GM18498 (cell line): ENCODE results near the gene PROX1.

Source experiments
- ATAC-seq: cut with Tn5 transposase; IDR thresholded peaks from one replicate; pipeline ENCODE4 v1.9.1; 2021; ENCODE audit warnings: mild to moderate bottlenecking, moderate library complexity; ENCODE audit not compliant: unreplicated experiment

The PROX1 gene

DNA sequence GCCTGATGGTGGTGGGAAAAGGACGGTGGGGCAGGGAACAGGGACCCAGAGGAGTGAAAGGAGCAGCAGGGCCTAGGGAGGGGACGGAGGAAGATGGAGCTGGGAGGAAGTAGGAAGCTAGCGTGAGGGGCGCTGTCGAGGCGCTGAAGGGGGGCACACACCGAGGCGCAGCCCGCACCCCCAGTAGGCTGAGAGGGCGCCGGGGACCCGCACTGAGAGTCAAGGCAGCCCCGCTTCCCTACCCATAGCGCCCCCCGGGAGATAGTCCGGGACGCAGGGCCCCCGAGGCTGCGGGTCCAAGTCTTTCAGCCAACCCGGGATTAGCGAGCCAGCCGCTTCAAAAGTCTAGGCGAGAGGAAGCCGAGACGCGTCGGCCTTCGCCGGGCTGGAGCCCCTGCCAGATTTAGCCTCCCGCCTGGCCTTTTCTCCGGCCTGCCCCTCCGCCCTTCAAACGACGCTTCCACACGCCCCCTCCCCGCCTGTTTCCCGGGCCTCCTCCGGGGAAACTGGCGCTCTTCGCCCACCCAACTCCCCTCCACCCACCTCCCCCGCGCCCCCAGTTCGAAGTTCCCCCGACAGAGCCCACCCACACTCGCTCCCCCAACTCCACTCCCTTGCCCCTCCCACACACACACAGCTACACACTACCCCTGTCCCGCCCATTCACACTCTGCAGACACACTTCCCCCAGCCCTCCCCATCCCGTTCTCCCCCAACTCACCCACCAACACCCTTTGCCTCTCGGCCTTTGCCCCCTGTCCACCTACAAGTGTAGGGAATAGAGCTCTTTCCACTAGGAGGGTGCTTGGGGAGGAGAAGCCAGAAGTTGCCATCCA, 7.8 kb upstream of the PROX1 start:
- no peak for ATAC-seq

DNA sequence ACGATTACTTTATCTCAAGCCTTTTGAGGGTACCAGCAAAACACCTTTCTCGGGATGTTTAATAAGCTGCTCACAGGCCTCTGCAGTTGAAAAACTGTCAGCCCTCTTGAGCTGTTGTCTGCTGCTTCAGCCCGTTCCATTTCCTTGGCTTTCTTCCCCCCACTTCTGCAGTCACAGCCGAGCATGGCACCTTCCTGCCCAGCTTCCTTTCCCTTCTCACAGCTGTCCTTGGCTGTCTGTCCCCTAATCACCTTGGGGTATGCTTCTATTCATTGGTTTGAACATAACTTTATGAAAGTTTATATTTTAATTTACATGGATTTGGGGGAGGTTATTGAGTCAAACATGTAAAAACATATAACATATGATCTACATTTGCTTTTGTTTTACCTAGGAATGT, 6.9 kb upstream of the PROX1 start:
- no peak for ATAC-seq

DNA sequence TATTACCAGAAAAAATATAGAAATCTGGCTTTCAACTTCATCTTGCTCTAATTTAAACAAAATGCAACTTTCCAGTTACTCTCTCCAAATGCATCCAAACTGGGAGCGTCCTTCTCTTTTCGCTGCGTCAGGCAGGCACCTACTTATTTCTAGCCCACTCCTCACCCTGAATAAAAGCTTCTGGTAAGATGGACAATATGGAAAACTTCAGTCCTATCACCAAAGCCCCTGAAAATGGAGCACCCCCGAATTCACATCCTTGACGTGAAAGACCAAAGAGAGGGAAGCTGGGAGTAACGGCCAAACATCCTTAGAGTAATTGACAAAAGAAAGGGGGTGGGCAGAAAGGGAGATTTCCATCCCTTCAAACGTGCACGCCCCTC, 5.5 kb upstream of the PROX1 start:
- ATAC-seq = no peak

DNA sequence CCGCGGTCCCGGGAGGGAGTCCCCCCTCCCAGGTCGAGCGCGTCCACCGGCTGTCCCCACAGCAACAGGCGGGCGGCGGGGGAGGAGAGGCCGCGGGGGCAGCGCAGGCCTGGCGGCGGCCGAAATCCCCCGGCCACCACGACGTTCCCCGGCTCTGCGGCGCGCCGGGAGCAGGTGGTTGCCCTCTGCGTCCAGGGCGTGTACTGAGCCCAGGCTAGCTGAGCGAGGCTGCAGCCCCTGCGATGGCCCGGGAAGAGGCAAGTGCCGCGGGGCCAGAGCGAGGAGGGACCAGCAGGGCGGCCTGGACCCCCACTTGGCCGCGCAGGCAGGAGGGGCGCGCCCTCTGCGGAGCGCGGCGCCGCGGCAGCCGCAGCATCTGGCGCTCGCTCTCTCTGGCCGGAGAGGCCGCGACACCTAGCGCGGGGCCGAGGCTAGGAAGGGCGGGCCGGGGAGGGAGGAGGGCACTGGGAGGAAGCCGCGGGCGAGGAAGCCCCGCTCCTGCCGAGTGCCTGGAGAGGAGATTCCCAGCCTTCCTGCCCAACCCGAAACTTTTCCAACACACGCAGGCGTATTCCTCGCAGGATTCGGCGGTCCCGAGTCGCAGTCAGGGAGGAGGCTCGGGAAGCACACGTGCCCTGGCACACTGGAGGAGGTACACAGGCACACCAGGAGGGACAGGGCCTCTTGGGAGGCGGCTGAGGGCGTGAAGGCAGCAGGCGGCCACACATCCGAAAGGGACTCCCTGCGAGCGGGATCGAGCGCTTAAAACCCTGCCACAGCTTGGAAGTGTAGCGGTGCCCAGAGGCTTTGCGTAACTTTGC, 4.9 kb upstream of the PROX1 start:
- no peak for ATAC-seq

DNA sequence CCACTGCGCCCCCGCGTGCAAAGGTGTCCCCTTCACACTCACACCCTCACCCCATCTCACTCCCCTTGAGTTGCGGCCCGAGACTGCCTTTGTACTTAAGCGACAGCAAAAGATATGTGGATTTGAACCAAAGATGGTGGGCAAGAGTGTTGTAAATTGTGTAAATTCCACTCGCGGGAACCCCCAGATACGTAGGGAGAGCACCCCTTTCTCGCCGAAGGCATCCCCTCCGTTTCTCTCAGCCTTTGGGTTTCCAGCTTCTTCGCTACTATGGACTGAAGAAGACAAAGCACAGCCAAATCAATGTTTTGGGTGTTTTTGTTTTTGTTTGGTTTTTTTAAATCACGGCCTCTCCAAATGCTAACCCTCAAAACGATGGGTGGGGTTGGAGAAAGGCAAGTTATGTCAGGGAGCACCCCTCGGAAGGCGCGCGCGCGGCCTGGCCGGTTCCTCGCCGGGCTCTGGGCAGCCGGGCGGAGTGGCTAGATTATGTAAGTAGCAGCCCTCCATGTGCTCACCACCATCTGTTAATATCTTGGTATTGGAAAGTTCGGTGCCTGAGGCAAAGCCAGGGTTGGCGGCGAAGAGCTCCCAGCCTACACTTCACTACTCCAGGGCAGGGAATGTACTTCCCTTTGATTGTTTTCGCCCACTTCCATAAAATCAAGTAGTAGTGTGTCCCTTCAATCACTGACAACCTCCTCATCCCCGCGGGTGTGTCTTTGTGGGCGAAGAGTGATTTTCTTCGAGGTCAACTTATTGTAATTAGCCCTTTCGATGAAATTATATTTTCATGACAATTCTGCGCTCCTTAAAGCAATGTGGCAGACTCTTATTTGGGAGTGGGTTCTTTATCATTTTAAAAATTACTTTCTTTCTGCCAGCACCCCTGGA, 4.0 kb upstream of the PROX1 start:
- no peak for ATAC-seq

DNA sequence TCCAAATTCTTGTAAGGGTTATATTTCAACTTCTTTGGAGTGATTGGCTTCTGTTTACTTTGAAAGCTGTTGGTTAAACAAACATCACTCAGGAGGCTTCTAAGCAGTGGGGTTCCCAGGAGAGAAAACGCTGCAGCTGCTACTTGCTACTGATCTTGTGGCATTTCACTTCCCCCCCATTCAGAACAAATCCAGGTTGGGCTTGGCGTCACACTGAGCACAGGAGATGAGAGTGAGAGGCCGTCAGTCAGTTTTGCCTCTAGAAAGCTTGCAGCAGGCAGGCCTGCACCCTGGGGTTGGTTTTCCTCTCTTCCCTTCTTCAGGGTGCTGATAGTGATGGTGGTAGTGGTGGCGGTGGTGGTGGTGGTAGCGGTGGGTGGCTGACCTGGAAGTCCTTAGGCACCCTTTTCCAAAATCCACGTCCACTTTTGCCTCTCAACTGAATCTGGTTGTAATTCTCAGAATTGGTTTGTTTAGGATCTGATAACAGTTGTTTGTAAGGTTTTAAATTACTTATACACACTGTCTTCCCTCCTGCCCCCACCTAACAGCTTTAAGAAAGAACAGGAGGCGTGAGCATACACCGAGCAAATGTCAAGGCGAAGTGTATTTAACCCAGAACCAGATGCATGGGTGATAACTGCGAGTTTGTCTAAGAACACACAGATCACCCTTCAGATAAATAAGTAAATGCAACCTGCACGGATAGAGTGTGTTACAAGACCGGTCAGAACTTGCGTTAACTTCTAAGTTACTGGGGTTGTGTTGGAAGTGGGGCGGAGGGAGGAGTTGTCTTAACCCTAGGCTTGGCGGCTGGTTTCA, 3.2 kb upstream of the PROX1 start:
- no peak for ATAC-seq

DNA sequence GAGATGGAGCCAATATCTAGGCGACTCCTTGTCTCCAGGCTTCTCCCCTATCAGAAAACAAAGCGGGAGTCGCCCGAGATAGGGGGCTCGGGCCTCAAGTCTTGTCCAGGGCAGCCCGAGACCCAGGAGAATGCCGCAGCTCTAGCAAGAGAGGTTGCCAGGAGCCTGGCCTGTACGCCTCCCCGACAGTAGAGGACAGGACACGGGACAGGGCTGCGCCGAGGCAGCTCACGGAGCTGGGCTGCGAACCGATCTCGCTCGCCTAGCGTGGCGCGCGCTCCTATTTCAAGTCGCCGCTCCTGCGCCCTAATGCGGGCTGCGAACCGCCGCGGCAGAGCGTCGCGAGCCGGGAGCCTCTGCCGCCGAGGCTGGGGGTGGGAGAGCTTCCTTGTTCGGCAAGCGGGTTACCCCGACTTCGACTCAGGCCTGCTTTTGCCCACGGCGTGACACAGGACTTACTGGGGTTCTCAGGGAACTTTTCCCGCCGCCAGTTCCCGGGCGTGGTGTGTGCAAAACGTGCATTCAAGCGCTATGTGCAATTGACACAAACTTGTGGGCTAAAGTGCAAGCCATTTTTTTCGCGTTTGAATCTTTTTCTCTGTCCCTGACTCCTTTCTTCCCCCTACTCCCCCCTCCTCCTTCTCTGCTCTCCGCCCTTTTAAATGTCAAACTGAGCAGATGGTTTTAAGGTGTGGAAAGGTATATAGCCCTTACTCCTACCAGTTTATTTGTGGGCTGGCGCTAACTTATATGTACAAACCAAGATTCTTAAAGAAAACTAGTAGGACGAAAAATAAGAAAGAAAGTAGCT, 2.4 kb upstream of the PROX1 start:
- no peak for ATAC-seq

DNA sequence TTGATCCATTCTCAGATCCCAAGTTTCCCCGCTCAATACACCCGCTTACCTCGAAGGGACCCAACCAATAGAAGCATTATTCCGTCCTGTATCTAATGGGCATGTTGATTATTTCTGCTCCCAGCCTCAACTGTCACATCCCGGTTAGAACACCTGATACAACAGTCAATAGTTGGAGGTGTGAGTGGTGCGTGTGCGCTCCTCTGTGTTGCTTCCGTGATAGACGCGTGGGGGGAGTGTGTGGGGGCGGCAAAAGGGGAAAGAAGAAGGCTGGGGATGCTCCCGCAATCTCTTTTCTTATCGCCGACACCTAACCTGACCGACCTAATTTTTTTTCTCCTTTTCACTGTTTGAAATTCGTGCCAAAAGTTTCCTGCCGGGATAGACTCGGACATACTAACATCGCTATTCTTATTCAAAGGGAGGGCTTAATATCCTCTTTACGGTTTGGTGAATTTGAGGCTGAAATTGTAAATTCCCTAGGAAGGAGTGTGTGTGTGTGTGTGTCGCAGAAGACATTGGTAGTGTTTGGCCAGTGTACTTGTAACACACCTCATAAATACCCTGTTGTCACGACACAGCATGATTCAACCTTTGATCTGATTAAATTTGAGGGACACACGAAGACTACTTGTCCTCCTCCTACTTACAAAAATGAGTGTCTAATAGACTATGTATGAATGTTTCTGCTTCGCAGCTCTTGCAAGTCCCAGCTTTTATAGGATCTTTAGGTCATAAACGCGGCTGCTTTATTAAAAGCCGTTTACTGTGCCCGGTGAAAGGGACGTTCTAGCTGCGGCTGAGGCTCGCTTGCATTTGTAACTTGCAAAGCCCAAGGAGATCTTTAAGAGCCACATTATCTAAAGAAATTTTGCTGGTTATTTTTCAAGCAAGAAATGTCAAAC, 1.5 kb upstream of the PROX1 start:
- ATAC-seq = no peak

DNA sequence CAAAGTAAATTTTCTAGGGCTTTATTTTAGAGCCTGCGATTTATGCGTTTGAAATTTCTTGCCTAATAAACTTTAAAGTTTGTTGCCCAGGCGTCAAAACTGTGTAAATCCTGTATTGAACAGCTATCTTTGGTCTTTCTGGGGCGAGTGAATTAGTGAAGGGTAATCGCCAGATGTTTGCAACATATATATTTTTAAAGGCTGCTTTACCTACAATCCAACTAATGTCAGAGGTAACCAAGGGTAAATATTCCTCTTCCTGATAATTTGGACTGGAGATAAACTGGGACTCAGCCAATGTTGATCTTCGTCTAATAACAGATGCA, 885 bp upstream of the PROX1 start:
- ATAC-seq = no peak

DNA sequence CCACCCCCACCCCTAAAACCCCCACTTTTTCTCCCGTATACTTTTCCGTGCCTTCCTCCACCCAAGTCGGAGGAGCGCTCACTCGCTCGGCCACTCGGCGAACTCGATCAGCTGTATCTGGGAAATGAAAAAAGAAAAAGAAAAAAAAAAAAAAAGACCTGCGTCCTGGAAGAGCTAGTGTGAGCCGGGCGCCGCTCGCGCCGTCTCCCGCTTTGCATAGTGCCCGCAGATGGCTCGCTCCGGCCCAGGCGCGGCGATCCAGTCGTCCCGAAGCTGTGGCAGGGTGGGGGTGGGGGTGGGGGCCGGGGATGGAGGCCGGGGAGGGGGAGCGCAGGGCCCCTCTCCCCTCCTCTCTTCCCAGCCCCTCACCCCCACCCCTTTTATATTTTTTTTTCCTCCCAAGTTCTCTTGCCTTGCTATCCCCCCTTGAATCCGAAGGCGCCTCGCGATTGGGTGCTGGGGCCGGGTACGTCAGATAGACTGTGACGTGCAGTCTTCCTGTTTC, 299 bp upstream of the PROX1 start:
- peak; percentile 45 for ATAC-seq

DNA sequence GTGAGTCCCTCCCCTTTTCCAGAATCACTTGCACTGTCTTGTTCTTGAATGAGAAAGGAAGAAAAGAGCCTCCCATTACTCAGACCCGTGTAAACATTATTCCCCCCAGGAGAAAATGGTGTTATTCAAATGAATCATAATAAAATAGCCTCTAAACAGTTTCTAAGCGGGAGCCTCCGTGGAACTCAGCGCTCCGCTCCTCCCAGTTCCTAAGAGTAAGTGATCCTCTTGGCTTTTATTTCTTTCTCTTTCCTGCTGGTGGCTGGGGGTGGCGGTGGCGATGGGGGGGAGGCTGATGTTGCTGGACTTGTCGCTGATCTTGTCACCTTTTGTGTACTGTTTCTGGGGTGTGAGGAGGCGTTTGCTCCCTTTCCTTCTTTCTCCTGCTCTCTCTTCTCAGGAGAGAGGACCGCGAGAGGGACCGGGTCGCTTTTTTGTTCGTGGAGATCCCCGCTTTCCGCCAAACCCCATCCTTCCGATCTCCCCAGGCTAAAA, 781 bp downstream of the PROX1 start:
- ATAC-seq = no peak

DNA sequence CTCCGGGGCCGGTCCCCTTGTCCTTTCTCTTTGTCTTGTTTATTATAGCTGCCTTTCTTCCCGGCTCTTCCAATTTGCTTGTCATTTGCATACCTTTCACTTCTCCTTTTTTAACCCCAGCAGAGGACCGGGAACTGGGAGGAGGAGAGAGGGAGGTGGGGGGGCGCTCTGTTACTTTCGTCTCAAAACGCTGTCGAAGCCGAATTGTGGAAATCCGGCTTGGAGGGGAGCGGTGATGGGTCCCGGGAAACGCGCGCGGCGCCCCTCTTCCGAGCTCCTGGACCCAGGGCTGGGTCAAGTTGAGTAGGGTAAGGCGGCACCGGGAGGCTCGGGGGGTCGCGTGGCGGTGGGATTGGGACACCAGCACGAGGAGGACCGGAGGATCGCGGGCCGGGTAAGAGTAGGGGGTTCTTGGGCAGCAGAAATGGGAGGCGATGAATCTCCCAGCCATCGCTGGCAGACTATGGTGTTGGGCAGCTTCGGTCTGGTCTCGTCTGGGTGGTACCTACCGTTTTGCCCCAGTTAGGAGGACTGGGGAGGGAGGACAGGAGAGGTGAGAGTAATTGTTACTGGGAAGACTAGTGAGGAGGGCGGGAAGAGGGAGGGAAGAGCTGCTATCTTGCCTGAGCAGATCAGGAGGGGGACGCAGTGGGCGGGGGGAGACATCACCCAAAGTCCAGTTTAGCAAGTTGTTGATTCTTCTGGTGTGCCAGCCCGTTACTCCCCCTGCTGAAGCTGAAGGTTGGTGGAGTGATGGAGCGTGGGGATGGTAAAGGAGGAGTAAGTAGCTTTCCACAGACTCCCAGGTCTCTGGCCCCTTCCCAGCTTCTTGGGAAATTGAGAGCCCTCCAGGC, 1.5 kb downstream of the PROX1 start:
- ATAC-seq = no peak

DNA sequence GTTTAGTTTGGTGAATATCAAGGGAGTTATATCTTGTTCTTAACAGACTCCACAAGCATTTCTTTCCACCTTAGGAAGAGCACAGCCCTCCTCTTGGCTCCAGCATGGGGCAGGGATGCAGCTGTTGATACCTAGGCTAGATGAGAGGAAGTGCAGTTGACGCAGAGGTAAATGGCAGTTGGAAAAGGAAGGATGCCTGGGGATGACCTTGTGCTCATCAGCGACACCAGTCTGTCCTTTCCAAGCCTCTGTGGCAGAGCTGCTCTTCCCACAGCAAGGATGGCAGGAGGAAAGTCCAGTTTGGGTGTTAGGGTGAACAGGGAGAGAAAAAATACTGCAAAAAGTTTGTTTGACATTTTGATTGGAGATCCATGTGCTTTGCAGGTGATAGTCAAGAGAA, 6.2 kb downstream of the PROX1 start:
- no peak for ATAC-seq

DNA sequence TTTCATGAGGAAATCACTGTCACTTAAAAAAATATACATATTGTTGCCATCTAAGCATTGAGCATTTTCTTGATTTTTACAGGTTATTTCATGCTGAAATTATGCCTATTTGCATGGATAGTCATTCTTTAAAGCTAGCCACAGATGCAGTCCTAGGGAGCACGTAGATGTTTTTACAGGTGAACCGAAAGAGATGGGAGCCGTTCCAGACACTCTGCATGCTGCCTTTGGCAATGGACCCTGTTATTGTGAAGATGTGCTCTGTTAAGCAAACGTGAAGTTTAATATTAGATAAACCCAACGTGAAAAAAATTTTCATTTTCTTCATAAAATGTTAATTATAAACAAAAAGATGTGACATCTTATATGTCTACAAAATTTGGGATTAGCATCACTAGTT, 7.1 kb downstream of the PROX1 start:
- no peak for ATAC-seq

DNA sequence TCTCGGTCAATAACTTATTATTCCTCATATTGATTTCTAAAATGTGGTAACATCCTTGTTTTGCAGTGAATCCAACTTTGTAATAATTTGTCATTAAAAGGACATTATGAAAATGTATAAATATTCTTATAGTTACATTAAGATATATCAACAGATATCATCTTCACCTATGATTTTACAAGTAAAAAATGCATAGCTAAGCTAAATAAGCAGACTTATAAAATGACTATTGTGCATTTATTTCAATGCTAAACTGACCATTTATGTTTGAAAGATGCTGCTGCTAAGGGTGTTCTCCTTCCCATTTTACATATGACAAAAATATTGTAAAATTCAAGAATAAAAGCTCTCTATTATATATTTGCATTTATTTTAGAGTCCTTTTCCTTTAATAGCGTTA, 7.8 kb downstream of the PROX1 start:
- no peak for ATAC-seq

DNA sequence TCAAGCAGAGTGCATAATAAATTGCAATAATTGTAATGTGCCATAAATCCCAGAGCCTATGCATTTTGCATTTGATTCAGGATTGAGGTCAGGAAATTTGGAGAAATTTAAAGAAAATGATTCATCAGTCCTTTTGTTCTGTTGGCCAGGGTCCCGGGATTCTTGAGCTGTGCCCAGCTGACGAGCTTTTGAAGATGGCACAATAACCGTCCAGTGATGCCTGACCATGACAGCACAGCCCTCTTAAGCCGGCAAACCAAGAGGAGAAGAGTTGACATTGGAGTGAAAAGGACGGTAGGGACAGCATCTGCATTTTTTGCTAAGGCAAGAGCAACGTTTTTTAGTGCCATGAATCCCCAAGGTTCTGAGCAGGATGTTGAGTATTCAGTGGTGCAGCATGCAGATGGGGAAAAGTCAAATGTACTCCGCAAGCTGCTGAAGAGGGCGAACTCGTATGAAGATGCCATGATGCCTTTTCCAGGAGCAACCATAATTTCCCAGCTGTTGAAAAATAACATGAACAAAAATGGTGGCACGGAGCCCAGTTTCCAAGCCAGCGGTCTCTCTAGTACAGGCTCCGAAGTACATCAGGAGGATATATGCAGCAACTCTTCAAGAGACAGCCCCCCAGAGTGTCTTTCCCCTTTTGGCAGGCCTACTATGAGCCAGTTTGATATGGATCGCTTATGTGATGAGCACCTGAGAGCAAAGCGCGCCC, 8.7 kb downstream of the PROX1 start:
- no peak for ATAC-seq
